Measurements from ENCODE around the gene NLGN1. TPM values are rescaled to one million over a fixed set of nuclear protein-coding genes. Genes with fewer than 3 reads are reported as not detected.

NLGN1 gene
- total and polyA plus RNA-seq, 2 of the 8 experiments (the other 6 are each of a cell fraction or from before 2014, with no cell fraction given): 7.8 to 14.8 TPM

- TF ChIP-seq CHD7 (IDR thresholded peaks at IDR 0.05; ENCODE audit: insufficient replicate concordance, low read length): no peak
- no peak for TF ChIP-seq POLR2AphosphoS5 (IDR thresholded peaks at IDR 0.05; ENCODE audit: low read depth, low read length)
- TF ChIP-seq MAX (IDR thresholded peaks at IDR 0.05): no peak
- no peak for TF ChIP-seq ATF2 (IDR thresholded peaks at IDR 0.05; ENCODE audit: low read length)
- TF ChIP-seq EP300 (IDR thresholded peaks at IDR 0.05; ENCODE audit: borderline replicate concordance in 1 of 2, low read depth in 2 of 2, low read length in 2 of 2): no peak
- TF ChIP-seq NRF1 (IDR thresholded peaks at IDR 0.05; ENCODE audit: low read depth, low read length): no peak
Measured at GRCh38 chr3:174061731-174062130, 664.2 kb downstream of the NLGN1 start (continued).
